ENCODE data around the gene SMCO2.

The SMCO2 gene

GRCh38 chr12:27502021-27502435, 55.5 kb downstream of the SMCO2 start:
- DNase-seq, result no peak

GRCh38 chr12:27504507-27504906, 58.0 kb downstream of the SMCO2 start:
- DNase-seq, result no peak

- no peak for DNase-seq
These were observed 58.6 kb downstream of the SMCO2 start for GRCh38 chr12:27505109-27505508.

- DNase-seq, result no peak
These were observed 59.2 kb downstream of the SMCO2 start for GRCh38 chr12:27505761-27506160.

- DNase-seq, result no peak
These were observed 60.2 kb downstream of the SMCO2 start for GRCh38 chr12:27506645-27507189.

GRCh38 chr12:27508736-27509431, 62.3 kb downstream of the SMCO2 start:
- no peak for DNase-seq

GRCh38 chr12:27511031-27511722, 64.6 kb downstream of the SMCO2 start:
- DNase-seq, result no peak

- no peak for DNase-seq
These were observed 65.1 kb downstream of the SMCO2 start for GRCh38 chr12:27511723-27512045.

- DNase-seq, result no peak
These were observed 66.8 kb downstream of the SMCO2 start for GRCh38 chr12:27513155-27513824.

- DNase-seq, result no peak
These were observed 69.1 kb downstream of the SMCO2 start for GRCh38 chr12:27515671-27516070.

GRCh38 chr12:27516625-27517024, 70.1 kb downstream of the SMCO2 start:
- no peak for DNase-seq

- no peak for DNase-seq
These were observed 71.0 kb downstream of the SMCO2 start for GRCh38 chr12:27517546-27517945.

- DNase-seq, result no peak
These were observed 71.6 kb downstream of the SMCO2 start for GRCh38 chr12:27517961-27518665.

- no peak for DNase-seq
These were observed 74.5 kb downstream of the SMCO2 start for GRCh38 chr12:27521066-27521465.

- DNase-seq, result no peak
These were observed 75.4 kb downstream of the SMCO2 start for GRCh38 chr12:27521981-27522380.

- no peak for DNase-seq
These were observed 76.7 kb downstream of the SMCO2 start for GRCh38 chr12:27523305-27523641.

- DNase-seq, result peak; percentile 100
These were observed 77.3 kb downstream of the SMCO2 start, which contains the start of gene PPFIBP1 for GRCh38 chr12:27523642-27524493. TSS of gene PPFIBP1 (plus strand) at chr12:27524206. CDS start at chr12:27633397, 109,191 bp downstream.

GRCh38 chr12:27524494-27524835, 77.9 kb downstream of the SMCO2 start:
- no peak for DNase-seq

- peak; percentile 66 for DNase-seq
These were observed 78.6 kb downstream of the SMCO2 start for GRCh38 chr12:27524839-27525753.

- DNase-seq, result no peak
These were observed 81.0 kb downstream of the SMCO2 start for GRCh38 chr12:27527512-27527911.

- no peak for DNase-seq
These were observed 82.3 kb downstream of the SMCO2 start for GRCh38 chr12:27528788-27529187.

Measured in right kidney (tissue), 1 donor.